Stomach (tissue), 9 donors: ENCODE results near the gene EVX1. TPM values are rescaled to one million over a fixed set of nuclear protein-coding genes. Genes with fewer than 3 reads are reported as not detected.
A peak's percentile ranks its signal among the peaks of the same experiment; 100 is the strongest.

Experiments used
- DNase-seq, 2 donors: peaks; one replicate each; pipeline versions ENCODE4 v3.0.0 to v3.0.0-alpha.2; 2013 to 2019
- H3K27ac ChIP-seq, 5 donors: fragments of 200-600 bp in 4 of 5; sonication (generic) in 4 of 5; one replicate each; pipeline ENCODE4 v1.5.1; 2013 to 2019; ENCODE audit warnings: mild to moderate bottlenecking in 1 of 5, moderate library complexity in 1 of 5
- H3K27me3 ChIP-seq, 3 donors: fragments of 200-600 bp; sonication (generic); one replicate each; pipeline ENCODE4 v1.5.1; 2017 to 2019; ENCODE audit warnings: mixed run types in 1 of 3
- H3K36me3 ChIP-seq, 4 donors: fragments of 200-600 bp; sonication (generic); 1 replicate in 3 of 4; 2 replicates in 1 of 4; pipeline ENCODE4 v1.5.1; 2016 to 2019
- H3K4me1 ChIP-seq, 4 donors: fragments of 200-600 bp; sonication (generic); one replicate each; pipeline ENCODE4 v1.5.1; 2016 to 2019
- H3K4me3 ChIP-seq, 4 donors: fragments of 200-600 bp; sonication (generic) in 3 of 4; one replicate each; pipeline ENCODE4 v1.5.1; 2016 to 2019; ENCODE audit warnings: mild to moderate bottlenecking in 1 of 4
- H3K9me3 ChIP-seq, 4 donors: fragments of 200-600 bp; sonication (generic); one replicate each; pipeline ENCODE4 v1.5.1; 2016 to 2019
- EP300 ChIP-seq: sonication (generic); formaldehyde crosslinking; IDR thresholded peaks from one replicate; pipeline ENCODE4 v1.6.1; 2017; ENCODE audit warnings: antibody characterized with exemption
- POLR2A ChIP-seq, 4 donors: fragments of 450-650 bp; IDR thresholded peaks; one replicate each; pipeline ENCODE4 v1.6.1; 2016; ENCODE audit warnings: antibody characterized with exemption in 4 of 4, control low read depth in 2 of 4, mild to moderate bottlenecking in 1 of 4, moderate library complexity in 1 of 4
- POLR2AphosphoS5 ChIP-seq, 3 donors: sonication (generic); formaldehyde crosslinking; IDR thresholded peaks; one replicate each; pipeline ENCODE4 v1.6.1; 2016; ENCODE audit warnings: antibody characterized with exemption in 3 of 3
- WGBS, 5 donors: extraction: QIAGEN DNeasy Blood & Tissue Kit in 3 of 5; methylation state at CpG; one replicate each; pipeline versions ENCODE4 v1.1.5 to v1.1.7; 2013 to 2018; 5-methylcytosine and 5-hydroxymethylcytosine counted together
- intact Hi-C: fragments of 100-400 bp; cut with DNase I; formaldehyde crosslinking; loops from one replicate; pipeline ENCODE4 v1.15.1; 2023; ENCODE audit warnings: low total_unique reads
- polyA plus RNA-seq, 3 donors: library from polyadenylated mRNA; stranded (reverse); fragments of 200-250 nt; gene quantifications; one replicate each; pipeline ENCODE4 v1.2.3, GENCODE V29; 2013
- total RNA-seq, 5 donors: library from RNA; depleted of rRNA; stranded (reverse); fragments of >200 nt; gene quantifications; one replicate each; pipeline versions ENCODE4 v1.1.0 to v1.2.3, GENCODE V29; 2014 to 2016
- TF ChIP-seq, protein P1 (sequence below), 7 experiments: fragments of 450-650 bp in 4 of 7; fragments of 200-600 bp in 3 of 7; sonication (generic) in 3 of 7; IDR thresholded peaks; one replicate each; pipeline ENCODE4 v1.5.1; 2016 to 2019; ENCODE audit warnings: antibody characterized with exemption in 7 of 7, control low read depth in 2 of 7, mild to moderate bottlenecking in 1 of 7
- donor health status: healthy with polysubstance abuse.
- donor health status: Bipolar disorder and iron deficiency.
- donor health status: healthy.

EVX1 gene
- total and polyA plus RNA-seq, 8 donors: not detected

DNA sequence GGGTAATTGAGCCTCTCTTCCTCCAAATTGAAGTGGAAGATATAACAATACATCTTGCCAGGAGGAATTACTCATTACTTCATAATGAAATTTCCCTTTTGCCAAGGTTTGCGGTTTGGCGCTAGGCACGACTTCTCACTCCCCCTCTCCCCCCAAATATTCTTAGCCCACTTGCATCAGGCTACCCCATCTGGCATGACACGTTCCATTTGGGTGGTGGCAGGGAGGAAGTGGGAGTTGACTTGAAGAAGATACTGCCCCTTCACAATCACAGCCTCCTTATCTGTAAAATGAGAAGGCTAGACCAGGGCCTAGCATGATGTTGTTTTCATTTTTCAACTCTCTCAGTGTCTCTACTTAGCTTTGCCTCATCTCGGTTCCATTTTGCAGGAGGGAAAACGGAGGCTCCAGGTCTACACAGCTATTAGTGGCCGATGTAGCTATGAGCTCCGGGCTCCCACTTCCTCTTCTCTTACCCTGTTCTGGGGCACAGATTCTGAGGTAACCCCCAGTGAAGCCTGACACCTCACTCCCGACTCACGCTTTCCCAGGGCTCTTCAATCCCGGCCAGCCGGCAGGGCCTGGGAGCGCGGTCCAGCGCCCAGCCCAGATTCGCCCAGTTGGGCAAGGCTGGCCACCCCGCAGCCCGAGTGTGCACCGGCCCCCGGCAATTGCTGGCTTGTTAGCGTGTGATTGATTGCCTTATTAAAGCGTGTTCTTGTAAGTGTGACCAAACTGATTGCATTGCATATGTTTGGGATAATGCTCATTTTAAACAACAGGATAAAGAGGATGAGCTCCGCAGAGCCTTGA is 6.5 kb downstream of the EVX1 start:
- Histone ChIP-seq H3K4me1 (peaks cover 23 to 58% (median 38%) of the 10 kb centered on the region in 4 donors), H3K36me3 (no peaks in the 10 kb centered on the region), H3K4me3 (no peak overlapping the region), H3K9me3 (no peaks in the 10 kb centered on the region), H3K27me3 (peaks cover 53 to 100% (median 94%) of the 10 kb centered on the region in 3 donors), H3K27ac (no peak overlapping the region)
- intact Hi-C loops: no loop called here
- 12 to 16% (median 13%) methylated on average over 19 to 23 of the region's 23 CpGs for WGBS, 5 donors
- no peak for DNase-seq
- TF ChIP-seq EP300 (no peak), POLR2AphosphoS5 (IDR thresholded peaks at IDR 0.05) (no peak), POLR2A (IDR thresholded peaks at IDR 0.05) (no peak)
- TF ChIP-seq, protein P1, sequence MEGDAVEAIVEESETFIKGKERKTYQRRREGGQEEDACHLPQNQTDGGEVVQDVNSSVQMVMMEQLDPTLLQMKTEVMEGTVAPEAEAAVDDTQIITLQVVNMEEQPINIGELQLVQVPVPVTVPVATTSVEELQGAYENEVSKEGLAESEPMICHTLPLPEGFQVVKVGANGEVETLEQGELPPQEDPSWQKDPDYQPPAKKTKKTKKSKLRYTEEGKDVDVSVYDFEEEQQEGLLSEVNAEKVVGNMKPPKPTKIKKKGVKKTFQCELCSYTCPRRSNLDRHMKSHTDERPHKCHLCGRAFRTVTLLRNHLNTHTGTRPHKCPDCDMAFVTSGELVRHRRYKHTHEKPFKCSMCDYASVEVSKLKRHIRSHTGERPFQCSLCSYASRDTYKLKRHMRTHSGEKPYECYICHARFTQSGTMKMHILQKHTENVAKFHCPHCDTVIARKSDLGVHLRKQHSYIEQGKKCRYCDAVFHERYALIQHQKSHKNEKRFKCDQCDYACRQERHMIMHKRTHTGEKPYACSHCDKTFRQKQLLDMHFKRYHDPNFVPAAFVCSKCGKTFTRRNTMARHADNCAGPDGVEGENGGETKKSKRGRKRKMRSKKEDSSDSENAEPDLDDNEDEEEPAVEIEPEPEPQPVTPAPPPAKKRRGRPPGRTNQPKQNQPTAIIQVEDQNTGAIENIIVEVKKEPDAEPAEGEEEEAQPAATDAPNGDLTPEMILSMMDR (IDR thresholded peaks at IDR 0.05): no peak

DNA sequence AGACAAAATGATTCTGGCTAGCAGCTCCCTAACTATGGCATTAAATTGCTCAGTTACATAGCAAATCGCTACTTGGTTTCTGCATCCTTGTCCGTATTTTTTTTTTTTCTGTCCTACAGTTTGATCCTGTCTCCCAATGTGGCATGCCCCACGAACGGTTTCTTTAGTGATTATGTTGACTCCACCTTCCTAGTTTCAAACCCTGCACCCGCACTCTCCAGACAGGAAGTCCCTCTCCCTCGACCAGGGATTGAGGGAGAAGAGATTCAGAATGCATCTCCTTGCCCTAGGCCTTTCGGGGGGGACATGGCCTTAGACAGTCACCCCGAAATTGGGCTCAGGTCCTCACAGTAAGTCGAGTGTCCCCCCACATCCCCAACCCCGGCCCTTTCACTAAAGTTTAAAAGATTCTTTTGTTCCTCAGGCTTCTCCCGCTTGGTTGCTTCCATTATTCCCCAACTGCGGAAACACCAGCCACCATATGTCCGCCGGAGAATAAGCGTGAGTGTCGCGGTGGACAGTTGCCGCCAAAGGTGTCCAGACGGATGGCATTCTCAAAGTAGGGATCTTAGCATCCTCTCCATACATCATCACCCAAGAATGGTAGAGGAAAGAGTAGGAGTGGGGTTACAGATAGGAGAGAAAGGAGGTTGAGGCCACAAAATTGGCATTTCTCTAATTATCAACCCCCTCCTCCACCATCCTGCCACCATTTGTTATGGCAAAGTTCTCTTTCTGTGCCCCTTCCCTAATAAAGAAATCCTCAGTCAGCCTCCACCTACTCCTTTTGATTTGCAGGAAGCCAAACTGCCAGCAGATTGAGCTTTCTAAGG is 7.3 kb downstream of the EVX1 start:
- no peak for DNase-seq
- H3K36me3 ChIP-seq: no peaks in the 10 kb centered on the region
- intact Hi-C loops: no loop called here
- no peak overlapping the region for H3K4me3 ChIP-seq
- TF ChIP-seq, protein P1 (IDR thresholded peaks at IDR 0.05): no peak
- TF ChIP-seq EP300 (no peak), POLR2A (IDR thresholded peaks at IDR 0.05) (no peak), POLR2AphosphoS5 (IDR thresholded peaks at IDR 0.05) (no peak)
- H3K27me3 ChIP-seq: peaks cover 45 to 100% (median 90%) of the 10 kb centered on the region in 3 donors
- H3K27ac ChIP-seq: no peak overlapping the region
- 13 to 20% (median 17%) methylated on average over 19 of the region's 19 CpGs for whole genome bisulfite sequencing, 5 donors
- peaks cover 21 to 50% (median 33%) of the 10 kb centered on the region in 4 donors for H3K4me1 ChIP-seq
- no peaks in the 10 kb centered on the region for H3K9me3 ChIP-seq

DNA sequence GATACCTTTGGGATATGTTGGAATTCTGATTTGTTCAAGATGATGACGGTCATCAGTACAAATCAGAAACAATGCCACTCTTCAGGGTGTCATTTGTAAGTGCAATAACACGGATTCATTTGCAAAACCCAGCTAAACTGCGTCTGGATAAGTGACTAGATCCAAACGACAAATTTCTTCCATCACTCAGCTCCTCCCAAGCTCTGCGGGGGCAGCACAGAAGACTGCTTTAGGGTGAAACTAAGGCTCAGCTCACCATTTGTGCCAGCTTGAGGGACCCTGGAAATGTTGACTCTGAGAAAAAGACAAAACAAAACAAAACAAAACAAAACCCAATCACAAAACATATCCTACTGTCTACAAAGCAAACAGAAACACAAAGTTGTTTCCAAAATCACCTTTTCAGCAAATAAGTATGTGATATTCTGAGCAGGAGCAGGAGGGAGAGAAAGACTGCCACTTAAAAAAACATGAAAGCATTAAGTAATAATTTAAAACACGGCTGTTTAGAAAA is 8.0 kb downstream of the EVX1 start:
- Histone ChIP-seq H3K4me1 (peaks cover 15 to 43% (median 26%) of the 10 kb centered on the region in 4 donors), H3K4me3 (no peak overlapping the region), H3K27me3 (peaks cover 39 to 98% (median 83%) of the 10 kb centered on the region in 3 donors), H3K9me3 (no peaks in the 10 kb centered on the region), H3K27ac (no peak overlapping the region), H3K36me3 (no peaks in the 10 kb centered on the region)
- intact Hi-C loops: no loop called here
- no peak for TF ChIP-seq POLR2AphosphoS5 (IDR thresholded peaks at IDR 0.05)
- no peak for TF ChIP-seq POLR2A (IDR thresholded peaks at IDR 0.05)
- TF ChIP-seq EP300: no peak
- WGBS, 5 donors: 4 to 16% (median 12%) methylated on average over 6 of the region's 6 CpGs
- DNase-seq: no peak

DNA sequence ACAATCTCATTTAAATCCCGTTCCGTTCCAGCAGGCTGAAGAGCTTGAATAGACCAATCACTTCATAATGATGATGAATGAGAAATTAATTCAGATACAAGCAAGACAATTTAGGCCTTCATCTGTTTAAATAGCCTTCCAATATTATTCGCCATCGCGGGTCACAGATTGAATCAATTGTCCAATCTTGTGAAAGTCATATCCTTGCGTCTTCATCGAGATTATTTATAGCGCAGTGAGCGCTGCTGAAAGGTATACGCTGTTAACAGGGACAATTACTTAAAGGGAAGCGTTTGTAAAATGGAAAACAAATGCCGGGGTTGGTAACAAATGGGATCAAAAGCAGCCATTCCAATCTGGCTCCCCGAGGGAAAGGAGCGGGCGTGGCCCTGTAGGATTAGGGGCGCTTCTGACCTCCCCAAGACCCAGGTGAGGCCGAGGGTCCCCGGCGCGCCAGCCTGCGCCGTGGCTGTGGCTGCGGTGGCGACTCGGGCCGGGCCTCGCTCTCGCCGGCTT is 8.6 kb downstream of the EVX1 start:
- peak in 1 of 2 donors; percentile 14 for DNase-seq
- Histone ChIP-seq H3K4me3 (peak overlapping the region in 3 of 4 donors; percentile 3 to 35 (median 20)), H3K36me3 (no peaks in the 10 kb centered on the region), H3K9me3 (no peaks in the 10 kb centered on the region), H3K27ac (no peak overlapping the region), H3K4me1 (peaks cover 9 to 37% (median 21%) of the 10 kb centered on the region in 4 donors), H3K27me3 (peaks cover 34 to 92% (median 78%) of the 10 kb centered on the region in 3 donors)
- WGBS, 5 donors: 6 to 15% (median 10%) methylated on average over 15 to 29 of the region's 29 CpGs
- intact Hi-C loops: no loop called here
- TF ChIP-seq EP300 (no peak), POLR2AphosphoS5 (IDR thresholded peaks at IDR 0.05) (no peak)
- TF ChIP-seq, protein P1 (IDR thresholded peaks at IDR 0.05): no peak
